HG03135 (cell line): ENCODE data around the gene IFIT1B.
"Not testable (repeated sequence)": the region's sequence is repeated elsewhere in the genome, so short reads cannot be mapped to it uniquely, and the experiment has no call there.

ENCODE experiments used
- ATAC-seq: cut with Tn5 transposase; IDR thresholded peaks from one replicate; pipeline ENCODE4 v1.9.1; 2021; ENCODE audit warnings: mild to moderate bottlenecking, moderate library complexity; ENCODE audit not compliant: unreplicated experiment

The IFIT1B gene

GRCh38 chr10:89377705-89378637 lies at the start of gene IFIT1B:
TSS of gene IFIT1B (plus strand) at chr10:89378056. CDS start at chr10:89378136, 80 bp downstream.
- ATAC-seq = no peak

GRCh38 chr10:89329151-89329550 lies 48.7 kb upstream of the IFIT1B start:
- ATAC-seq = no peak

- not testable (repeated sequence) for ATAC-seq
These were observed 47.8 kb upstream of the IFIT1B start for GRCh38 chr10:89330014-89330413.

- ATAC-seq = no peak
These were observed 47.2 kb upstream of the IFIT1B start for GRCh38 chr10:89330537-89331212.

- ATAC-seq = not testable (repeated sequence)
These were observed 46.3 kb upstream of the IFIT1B start for GRCh38 chr10:89331487-89332122.

- peak; percentile 45 for ATAC-seq
These were observed 45.7 kb upstream of the IFIT1B start for GRCh38 chr10:89332123-89332633.

GRCh38 chr10:89335226-89335625 lies 42.6 kb upstream of the IFIT1B start:
- no peak for ATAC-seq

GRCh38 chr10:89336241-89336640 lies 41.6 kb upstream of the IFIT1B start:
- no peak for ATAC-seq

GRCh38 chr10:89337484-89337883 lies 40.4 kb upstream of the IFIT1B start:
- ATAC-seq = no peak

GRCh38 chr10:89338713-89339112 lies 39.1 kb upstream of the IFIT1B start:
- no peak for ATAC-seq

GRCh38 chr10:89339875-89340274 lies 38.0 kb upstream of the IFIT1B start:
- no peak for ATAC-seq

- no peak for ATAC-seq
These were observed 36.2 kb upstream of the IFIT1B start for GRCh38 chr10:89341649-89342048.

- ATAC-seq = no peak
These were observed 35.5 kb upstream of the IFIT1B start for GRCh38 chr10:89342206-89342958.

- ATAC-seq = no peak
These were observed 34.6 kb upstream of the IFIT1B start for GRCh38 chr10:89343089-89343767.

- ATAC-seq = no peak
These were observed 33.7 kb upstream of the IFIT1B start for GRCh38 chr10:89344156-89344555.

- no peak for ATAC-seq
These were observed 32.4 kb upstream of the IFIT1B start for GRCh38 chr10:89345367-89346000.

GRCh38 chr10:89346405-89347254 lies 31.2 kb upstream of the IFIT1B start:
- no peak for ATAC-seq

- no peak for ATAC-seq
These were observed 30.0 kb upstream of the IFIT1B start for GRCh38 chr10:89347701-89348457.
